Hepatocyte (in vitro differentiated cells): ENCODE measurements around the gene PSMB7. TPM values are rescaled to one million over a fixed set of nuclear protein-coding genes. Genes with fewer than 3 reads are reported as not detected.

Source experiments
- DNase-seq: peaks from one replicate; pipeline ENCODE4 v3.0.0-alpha.2; 2016; ENCODE audit warnings: low spot score
- H2AFZ ChIP-seq: fragments of 200-600 bp; sonication (generic); 2 replicates; pipeline ENCODE4 v1.6.0; 2016; ENCODE audit warnings: antibody characterized with exemption, mild to moderate bottlenecking
- H3K27ac ChIP-seq: fragments of 200-600 bp; sonication (generic); 2 replicates; pipeline ENCODE4 v1.5.1; 2016; ENCODE audit warnings: mild to moderate bottlenecking
- H3K27me3 ChIP-seq: fragments of 200-600 bp; sonication (generic); 2 replicates; pipeline ENCODE4 v1.6.1; 2016
- H3K36me3 ChIP-seq: fragments of 200-600 bp; sonication (generic); replicated peaks from 2 replicates; pipeline ENCODE4 v1.5.1; 2016; ENCODE audit warnings: low read depth; ENCODE audit not compliant: insufficient read depth
- H3K4me1 ChIP-seq: fragments of 200-600 bp; sonication (generic); 2 replicates; pipeline ENCODE4 v1.5.1; 2016; ENCODE audit warnings: mild to moderate bottlenecking, moderate library complexity; ENCODE audit not compliant: insufficient read depth
- H3K4me2 ChIP-seq: fragments of 200-600 bp; sonication (generic); 2 replicates; pipeline ENCODE4 v1.6.0; 2016
- H3K4me3 ChIP-seq: fragments of 200-600 bp; sonication (generic); 2 replicates; pipeline ENCODE4 v1.5.1; 2016; ENCODE audit warnings: mild to moderate bottlenecking
- H3K79me2 ChIP-seq: fragments of 200-600 bp; sonication (generic); 2 replicates; pipeline ENCODE4 v1.6.0; 2017; ENCODE audit warnings: mild to moderate bottlenecking
- H3K9me2 ChIP-seq: fragments of 200-600 bp; sonication (generic); replicated peaks from 2 replicates; pipeline ENCODE4 v1.6.0; 2017; ENCODE audit warnings: mild to moderate bottlenecking; ENCODE audit not compliant: insufficient read depth
- H3K9me3 ChIP-seq: fragments of 200-600 bp; sonication (generic); 2 replicates; pipeline ENCODE4 v1.5.1; 2016; ENCODE audit warnings: low read depth, mild to moderate bottlenecking
- H4K20me1 ChIP-seq: fragments of 200-600 bp; sonication (generic); 2 replicates; pipeline ENCODE4 v1.6.0; 2016; ENCODE audit warnings: mild to moderate bottlenecking; ENCODE audit not compliant: insufficient read depth, poor library complexity, severe bottlenecking
- EZH2 ChIP-seq: fragments of 200-600 bp; sonication (generic); IDR thresholded peaks from 2 replicates; pipeline ENCODE4 v1.6.1; 2016; ENCODE audit warnings: antibody characterized with exemption, mild to moderate bottlenecking, borderline replicate concordance
- EZH2phosphoT487 ChIP-seq: fragments of 200-600 bp; sonication (generic); IDR thresholded peaks from one replicate; pipeline ENCODE4 v1.6.1; 2018; ENCODE audit warnings: antibody characterized with exemption, mild to moderate bottlenecking, low read depth, moderate library complexity; ENCODE audit not compliant: unreplicated experiment, severe bottlenecking
- WGBS: methylation state at CpG from one replicate; pipeline ENCODE4 v1.1.6; 2016; ENCODE audit warnings: low lambda C conversion rate; ENCODE audit errors: missing lambda C conversion rate; 5-methylcytosine and 5-hydroxymethylcytosine counted together
- polyA plus RNA-seq: library from polyadenylated mRNA; unstranded; fragments of >200 nt; fragmentation: Nextera tagmentation; extraction: Ambion mirVana; gene quantifications from 2 replicates; pipeline ENCODE4 v1.2.1, GENCODE V29; 2016
- total RNA-seq: library from RNA; depleted of rRNA; stranded (reverse); fragments of >200 nt; gene quantifications from 2 replicates; pipeline ENCODE4 v1.2.3, GENCODE V29; 2014
- TF ChIP-seq, protein P1 (sequence below): fragments of 200-600 bp; sonication (generic); IDR thresholded peaks from 2 replicates; pipeline ENCODE4 v1.5.1; 2016; ENCODE audit warnings: antibody characterized with exemption, mild to moderate bottlenecking; ENCODE audit not compliant: poor library complexity

The PSMB7 gene
- total and polyA plus RNA-seq, 2 experiments from 2014 or later = 189 to 197 TPM

GRCh38 chr9:124370896-124371582 is 44.2 kb downstream of the PSMB7 start:
- Histone ChIP-seq H3K9me3 (peaks cover 7% of the 10 kb centered on the region), H2AFZ (no peak overlapping the region), H3K27me3 (no peaks in the 10 kb centered on the region), H3K79me2 (peaks cover 81% of the 10 kb centered on the region), H4K20me1 (peaks cover 23% of the 10 kb centered on the region), H3K36me3 (no peaks in the 10 kb centered on the region), H3K9me2 (no peaks in the 10 kb centered on the region), H3K4me1 (no peaks in the 10 kb centered on the region), H3K4me3 (no peak overlapping the region), H3K4me2 (no peak overlapping the region), H3K27ac (no peak overlapping the region)
- no peak for DNase-seq
- TF ChIP-seq, protein P1, sequence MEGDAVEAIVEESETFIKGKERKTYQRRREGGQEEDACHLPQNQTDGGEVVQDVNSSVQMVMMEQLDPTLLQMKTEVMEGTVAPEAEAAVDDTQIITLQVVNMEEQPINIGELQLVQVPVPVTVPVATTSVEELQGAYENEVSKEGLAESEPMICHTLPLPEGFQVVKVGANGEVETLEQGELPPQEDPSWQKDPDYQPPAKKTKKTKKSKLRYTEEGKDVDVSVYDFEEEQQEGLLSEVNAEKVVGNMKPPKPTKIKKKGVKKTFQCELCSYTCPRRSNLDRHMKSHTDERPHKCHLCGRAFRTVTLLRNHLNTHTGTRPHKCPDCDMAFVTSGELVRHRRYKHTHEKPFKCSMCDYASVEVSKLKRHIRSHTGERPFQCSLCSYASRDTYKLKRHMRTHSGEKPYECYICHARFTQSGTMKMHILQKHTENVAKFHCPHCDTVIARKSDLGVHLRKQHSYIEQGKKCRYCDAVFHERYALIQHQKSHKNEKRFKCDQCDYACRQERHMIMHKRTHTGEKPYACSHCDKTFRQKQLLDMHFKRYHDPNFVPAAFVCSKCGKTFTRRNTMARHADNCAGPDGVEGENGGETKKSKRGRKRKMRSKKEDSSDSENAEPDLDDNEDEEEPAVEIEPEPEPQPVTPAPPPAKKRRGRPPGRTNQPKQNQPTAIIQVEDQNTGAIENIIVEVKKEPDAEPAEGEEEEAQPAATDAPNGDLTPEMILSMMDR = no peak
- TF ChIP-seq EZH2 (no peak), EZH2phosphoT487 (no peak)
- WGBS = 84% methylated on average over 9 of the region's 9 CpGs

- Histone ChIP-seq H3K4me3 (no peak overlapping the region), H3K9me2 (no peaks in the 10 kb centered on the region), H3K4me1 (no peaks in the 10 kb centered on the region), H3K36me3 (no peaks in the 10 kb centered on the region), H2AFZ (no peak overlapping the region), H3K27me3 (no peaks in the 10 kb centered on the region), H3K79me2 (peaks cover 73% of the 10 kb centered on the region), H4K20me1 (peaks cover 26% of the 10 kb centered on the region), H3K4me2 (no peak overlapping the region), H3K27ac (no peak overlapping the region), H3K9me3 (peaks cover 7% of the 10 kb centered on the region)
- no peak for TF ChIP-seq EZH2
- TF ChIP-seq, protein P1 = no peak
- TF ChIP-seq EZH2phosphoT487 = no peak
- no peak for DNase-seq
- 76% methylated on average over 9 of the region's 9 CpGs for WGBS
Measured at GRCh38 chr9:124369231-124369797, 45.9 kb downstream of the PSMB7 start.

DNA sequence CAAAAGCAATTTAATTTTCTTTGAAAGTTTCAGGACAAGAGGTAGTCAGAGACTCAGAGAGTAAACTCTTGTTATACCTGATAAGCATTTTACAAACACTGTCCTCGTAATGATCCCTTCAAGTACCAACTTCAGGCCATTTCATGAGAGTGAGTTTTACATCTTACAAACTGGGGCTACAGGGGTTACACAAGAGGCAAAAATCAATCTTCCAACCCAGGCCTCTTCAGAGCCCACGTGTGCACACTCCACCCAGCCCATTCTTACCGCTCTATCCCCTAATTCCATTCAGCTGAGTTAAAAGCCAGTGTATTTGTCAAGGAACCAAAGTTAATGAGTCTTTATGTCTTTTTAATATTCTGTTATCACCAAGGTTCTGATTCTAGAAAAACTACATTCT is 46.5 kb downstream of the PSMB7 start:
- H3K4me1 ChIP-seq = no peaks in the 10 kb centered on the region
- peaks cover 72% of the 10 kb centered on the region for H3K79me2 ChIP-seq
- H3K4me3 ChIP-seq = no peak overlapping the region
- no peak for TF ChIP-seq EZH2
- no peak for TF ChIP-seq EZH2phosphoT487
- TF ChIP-seq, protein P1 = no peak
- no peaks in the 10 kb centered on the region for H3K9me2 ChIP-seq
- H3K9me3 ChIP-seq = peaks cover under 1% of the 10 kb centered on the region
- no peaks in the 10 kb centered on the region for H3K36me3 ChIP-seq
- H2AFZ ChIP-seq = no peak overlapping the region
- no peak overlapping the region for H3K4me2 ChIP-seq
- no peak for DNase-seq
- no peaks in the 10 kb centered on the region for H3K27me3 ChIP-seq
- no peak overlapping the region for H3K27ac ChIP-seq
- 60% methylated on average over 3 of the region's 3 CpGs for WGBS
- H4K20me1 ChIP-seq = peaks cover 29% of the 10 kb centered on the region
